ENCODE measurements around the gene KSR1. TPM values are rescaled to one million over a fixed set of nuclear protein-coding genes. Genes with fewer than 3 reads are reported as not detected.
"Not testable (repeated sequence)": the region's sequence is repeated elsewhere in the genome, so short reads cannot be mapped to it uniquely, and the experiment has no call there.

The KSR1 gene
- total and polyA plus RNA-seq, 2 experiments from 2014 or later = 0.98 to 2.5 TPM

DNA sequence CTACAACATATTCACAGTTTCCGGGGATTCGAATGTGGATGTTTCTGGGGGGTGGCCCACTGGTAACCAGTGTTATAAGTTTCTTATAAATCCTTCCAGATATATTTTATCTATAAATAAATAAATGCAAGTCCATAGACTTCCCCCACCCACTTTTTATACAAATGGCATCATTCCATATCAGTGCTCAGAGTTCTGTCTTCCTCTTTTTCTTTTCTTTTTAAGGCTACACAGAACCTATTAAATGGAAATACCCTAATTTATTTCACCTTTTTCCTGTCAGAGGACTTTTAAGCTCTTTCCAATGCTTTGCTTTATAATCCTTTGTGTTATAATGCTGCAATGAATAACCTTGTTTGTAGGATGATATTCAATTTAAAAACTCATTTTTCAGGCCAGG, 178.5 kb downstream of the KSR1 start:
- in situ Hi-C loops (cut with MboI) = loop anchor here (25.0 kb wide), 1 partner anchor 97 kb away; no protein-coding TSS in a partner anchor
- Histone ChIP-seq H3K79me2 (ENCODE audit: insufficient read depth) (no peaks in the 10 kb centered on the region), H3K9ac (no peak overlapping the region), H3K27ac (no peak overlapping the region), H3K9me3 (ENCODE audit: low read depth) (no peaks in the 10 kb centered on the region), H3K9me2 (ENCODE audit: insufficient read depth) (no peaks in the 10 kb centered on the region), H3K27me3 (replicated peaks; ENCODE audit: insufficient read depth) (no peaks in the 10 kb centered on the region), H3F3A (ENCODE audit: insufficient read depth) (peaks cover 6% of the 10 kb centered on the region; the same call in 1 of the 2 replicates), H3K4me3 (no peak overlapping the region), H3K36me3 (ENCODE audit: low read depth) (no peaks in the 10 kb centered on the region), H3K4me2 (ENCODE audit: unreplicated experiment) (no peak overlapping the region), H4K20me1 (ENCODE audit: insufficient read depth) (no peaks in the 10 kb centered on the region), H3K4me1 (ENCODE audit: insufficient read depth) (peaks cover 17% of the 10 kb centered on the region), H2AFZ (no peak overlapping the region)
- TF ChIP-seq EZH2phosphoT487 (IDR thresholded peaks at IDR 0.05; ENCODE audit: insufficient read depth, low read depth) (no peak), EZH2 (IDR thresholded peaks at IDR 0.05; ENCODE audit: insufficient read depth, poor library complexity, severe bottlenecking) (no peak)
- 98 to 100% methylated on average over 2 of the region's 2 CpGs for WGBS, 2 experiments (ENCODE audit: low coverage in 1 of 2, low lambda C conversion rate in 2 of 2, missing lambda C conversion rate in 2 of 2)
- no peak for DNase-seq

DNA sequence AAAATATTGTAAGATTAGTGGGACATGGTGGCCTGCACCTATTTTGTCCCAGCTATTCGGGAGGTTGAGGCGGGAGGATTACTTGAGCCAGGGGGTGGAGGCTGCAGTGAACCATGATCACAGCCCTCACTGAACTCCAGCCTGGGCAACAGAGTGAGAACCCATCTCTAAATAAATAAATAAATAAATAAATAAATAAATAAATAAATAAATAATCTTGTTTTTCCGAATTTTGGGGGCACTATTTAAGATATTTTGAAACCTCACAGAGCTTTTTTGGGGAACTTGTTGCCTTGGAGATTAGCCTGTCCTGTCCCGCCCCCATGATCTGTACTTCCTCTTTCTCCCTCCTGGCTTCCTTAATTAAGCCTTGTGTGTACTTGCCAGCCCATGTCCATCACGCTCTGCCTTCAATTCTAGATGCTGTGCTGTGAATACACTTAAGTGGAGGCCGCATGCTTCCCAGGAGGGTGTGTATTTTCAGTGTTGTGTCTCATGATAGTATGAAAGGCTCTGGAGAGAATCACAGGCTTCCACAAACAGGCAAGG, 179.1 kb downstream of the KSR1 start:
- no peak for DNase-seq
- no peaks in the 10 kb centered on the region for H3F3A ChIP-seq (ENCODE audit: insufficient read depth)
- H4K20me1 ChIP-seq (ENCODE audit: insufficient read depth) = no peaks in the 10 kb centered on the region
- H3K4me3 ChIP-seq = no peak overlapping the region
- no peaks in the 10 kb centered on the region for H3K9me2 ChIP-seq (ENCODE audit: insufficient read depth)
- no peak overlapping the region for H2AFZ ChIP-seq
- no peaks in the 10 kb centered on the region for H3K79me2 ChIP-seq (ENCODE audit: insufficient read depth)
- no peak for TF ChIP-seq EZH2 (IDR thresholded peaks at IDR 0.05; ENCODE audit: insufficient read depth, poor library complexity, severe bottlenecking)
- no peak for TF ChIP-seq EZH2phosphoT487 (IDR thresholded peaks at IDR 0.05; ENCODE audit: insufficient read depth, low read depth)
- no peak overlapping the region for H3K27ac ChIP-seq
- H3K9me3 ChIP-seq (ENCODE audit: low read depth) = no peaks in the 10 kb centered on the region
- H3K4me2 ChIP-seq (ENCODE audit: unreplicated experiment) = no peak overlapping the region
- WGBS, 2 experiments (ENCODE audit: low coverage in 1 of 2, low lambda C conversion rate in 2 of 2, missing lambda C conversion rate in 2 of 2) = 72% methylated on average over 6 of the region's 6 CpGs
- in situ Hi-C loops (cut with MboI) = loop anchor here (25.0 kb wide), 1 partner anchor 98 kb away; no protein-coding TSS in a partner anchor
- H3K36me3 ChIP-seq (ENCODE audit: low read depth) = no peaks in the 10 kb centered on the region
- peaks cover 17% of the 10 kb centered on the region for H3K4me1 ChIP-seq (ENCODE audit: insufficient read depth)
- H3K27me3 ChIP-seq (replicated peaks; ENCODE audit: insufficient read depth) = no peaks in the 10 kb centered on the region
- no peak overlapping the region for H3K9ac ChIP-seq

DNA sequence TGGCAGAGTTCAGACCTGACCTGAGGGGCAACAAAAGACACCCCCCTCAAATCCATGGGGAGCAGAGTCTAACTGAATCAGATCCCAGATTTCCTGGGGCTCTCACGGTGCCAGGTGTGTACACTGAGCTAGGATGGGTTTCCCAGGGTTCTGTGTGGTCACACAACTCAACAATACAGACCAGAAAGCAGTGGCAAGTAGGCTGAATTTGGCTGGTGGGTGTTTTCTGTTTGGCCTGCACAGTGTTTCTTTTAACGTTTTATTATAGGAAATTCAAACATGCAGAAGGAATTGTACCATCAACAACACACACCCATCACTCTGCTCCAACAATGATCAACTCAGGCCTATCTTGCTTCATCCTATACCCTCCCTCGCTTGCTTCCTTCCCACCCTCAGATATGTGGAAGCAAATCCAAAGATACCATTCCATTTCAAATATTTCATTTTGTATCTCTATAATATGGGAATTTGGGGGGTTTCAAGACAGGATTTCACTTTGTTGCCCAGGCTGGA, 179.8 kb downstream of the KSR1 start:
- not testable (repeated sequence) for H3K9me2 ChIP-seq (ENCODE audit: insufficient read depth); H3K79me2 ChIP-seq (ENCODE audit: insufficient read depth); H3K4me2 ChIP-seq (ENCODE audit: unreplicated experiment); H3K9me3 ChIP-seq (ENCODE audit: low read depth); H3K27me3 ChIP-seq (replicated peaks; ENCODE audit: insufficient read depth); H3K9ac ChIP-seq; H3K4me3 ChIP-seq; H3K36me3 ChIP-seq (ENCODE audit: low read depth); H4K20me1 ChIP-seq (ENCODE audit: insufficient read depth); H3K27ac ChIP-seq; H3F3A ChIP-seq (ENCODE audit: insufficient read depth); H2AFZ ChIP-seq; DNase-seq
- H3K4me1 ChIP-seq (ENCODE audit: insufficient read depth) = peaks cover 14% of the 10 kb centered on the region
- in situ Hi-C loops (cut with MboI) = loop anchor here (25.0 kb wide), 1 partner anchor 99 kb away; no protein-coding TSS in a partner anchor
- 55 to 56% methylated on average over 3 of the region's 3 CpGs for WGBS, 2 experiments (ENCODE audit: low coverage in 1 of 2, low lambda C conversion rate in 2 of 2, missing lambda C conversion rate in 2 of 2)

DNA sequence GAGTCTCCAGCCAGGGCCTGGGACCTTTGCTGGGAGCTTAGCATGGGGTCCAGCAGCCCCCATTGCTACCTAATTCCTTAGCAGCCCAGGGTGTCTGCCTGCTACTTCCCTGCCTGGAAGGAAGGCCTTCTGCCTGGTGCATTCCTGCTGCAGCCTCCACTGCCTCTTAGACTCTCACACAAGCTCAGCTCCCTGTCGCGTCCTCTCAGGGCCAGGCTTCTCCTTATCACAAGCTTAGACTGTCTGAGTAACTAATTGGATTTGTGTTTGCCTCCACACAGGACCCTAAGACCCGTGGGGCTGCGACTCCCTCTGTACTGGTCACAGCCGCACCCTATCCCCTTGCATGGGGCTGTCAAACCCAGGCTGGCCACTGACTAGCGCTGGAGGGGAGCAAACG, 181.6 kb downstream of the KSR1 start:
- not testable (repeated sequence) for H3K36me3 ChIP-seq (ENCODE audit: low read depth); H3K9me3 ChIP-seq (ENCODE audit: low read depth); H3K27me3 ChIP-seq (replicated peaks; ENCODE audit: insufficient read depth); H3K9ac ChIP-seq; H3K79me2 ChIP-seq (ENCODE audit: insufficient read depth); H3K9me2 ChIP-seq (ENCODE audit: insufficient read depth); H4K20me1 ChIP-seq (ENCODE audit: insufficient read depth); H3K27ac ChIP-seq; H3K4me3 ChIP-seq; H2AFZ ChIP-seq; H3K4me2 ChIP-seq (ENCODE audit: unreplicated experiment); H3F3A ChIP-seq (ENCODE audit: insufficient read depth); DNase-seq
- 88 to 92% methylated on average over 7 of the region's 7 CpGs for WGBS, 2 experiments (ENCODE audit: low coverage in 1 of 2, low lambda C conversion rate in 2 of 2, missing lambda C conversion rate in 2 of 2)
- H3K4me1 ChIP-seq (ENCODE audit: insufficient read depth) = peaks cover 10% of the 10 kb centered on the region
- in situ Hi-C loops (cut with MboI) = loop anchor here (25.0 kb wide), 1 partner anchor 101 kb away; no protein-coding TSS in a partner anchor

DNA sequence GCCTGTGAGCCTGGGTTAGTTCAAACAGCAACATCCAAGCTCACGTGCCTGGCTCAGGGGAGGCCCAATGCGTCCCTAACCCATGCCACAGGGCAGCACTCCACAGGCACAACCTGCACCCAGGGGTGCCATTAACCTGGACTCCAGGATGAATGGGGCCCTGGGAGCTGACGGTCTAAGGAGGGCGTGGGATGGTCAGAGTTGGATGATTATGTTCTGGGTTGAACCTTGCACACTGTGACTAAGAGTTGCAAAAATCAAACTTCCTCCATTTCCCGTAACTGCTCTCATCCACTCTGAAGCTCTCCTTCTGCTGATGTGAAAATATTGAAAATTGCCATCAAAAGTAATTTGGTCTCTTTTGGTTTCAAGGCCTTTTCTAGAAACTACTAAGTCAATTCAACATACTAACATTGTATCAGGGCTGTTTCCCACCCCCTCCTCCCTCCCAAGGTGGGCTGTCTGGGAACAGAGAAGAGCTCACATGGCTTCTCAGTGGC, 182.2 kb downstream of the KSR1 start:
- 100% methylated on average over 1 of the region's 5 CpGs for WGBS, 2 experiments (ENCODE audit: low coverage in 1 of 2, low lambda C conversion rate in 2 of 2, missing lambda C conversion rate in 2 of 2)
- not testable (repeated sequence) for H3K9me2 ChIP-seq (ENCODE audit: insufficient read depth); H2AFZ ChIP-seq; H3K27ac ChIP-seq; H3F3A ChIP-seq (ENCODE audit: insufficient read depth); H3K36me3 ChIP-seq (ENCODE audit: low read depth); DNase-seq; H3K4me2 ChIP-seq (ENCODE audit: unreplicated experiment); H3K9me3 ChIP-seq (ENCODE audit: low read depth); H3K4me1 ChIP-seq (ENCODE audit: insufficient read depth); H3K9ac ChIP-seq; H3K79me2 ChIP-seq (ENCODE audit: insufficient read depth); H3K4me3 ChIP-seq; H3K27me3 ChIP-seq (replicated peaks; ENCODE audit: insufficient read depth); H4K20me1 ChIP-seq (ENCODE audit: insufficient read depth)
- in situ Hi-C loops (cut with MboI) = loop anchor here (25.0 kb wide), 1 partner anchor 101 kb away; no protein-coding TSS in a partner anchor

All from GM23248 (cell line).